SH-SY5Y (cell line): ENCODE results near the gene TMEM217.

Experiments
- GATA2 ChIP-seq: IDR thresholded peaks from 2 replicates; pipeline ENCODE4 v1.6.1; 2011; ENCODE audit warnings: mild to moderate bottlenecking, low read depth, low read length
- GATA3 ChIP-seq: IDR thresholded peaks from 2 replicates; pipeline ENCODE4 v1.6.1; 2011; ENCODE audit warnings: low read depth, mild to moderate bottlenecking, low read length, moderate library complexity

DNA sequence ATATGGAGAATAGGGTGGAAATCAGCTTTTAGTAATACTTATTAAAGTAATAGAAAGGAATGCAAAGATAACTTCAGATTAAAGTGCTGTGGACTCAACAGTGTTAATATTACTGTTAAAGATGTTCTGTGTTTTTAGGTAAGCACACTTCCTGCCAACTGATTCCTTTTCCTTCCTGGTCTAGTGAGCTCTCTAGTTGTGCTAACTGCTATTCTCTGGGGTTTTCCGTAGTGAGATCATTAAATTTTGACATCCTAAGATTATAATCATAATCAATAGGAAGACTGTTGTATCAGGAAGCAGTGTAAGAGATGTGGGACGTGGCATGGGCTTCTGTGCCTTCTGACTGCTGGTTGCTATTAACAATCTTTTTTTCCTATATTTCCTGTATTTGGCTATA is 1.2 kb upstream of the TMEM217 start:
- TF ChIP-seq GATA2 (no peak), GATA3 (no peak)
